Esophagus (tissue), 2 donors: Measurements from ENCODE around the gene TMED5. TPM values are rescaled to one million over a fixed set of nuclear protein-coding genes. Genes with fewer than 3 reads are reported as not detected.

Experiments
- H3K27ac ChIP-seq, 2 donors: one replicate each; pipeline ENCODE4 v1.5.1; 2013; ENCODE audit warnings: low read depth in 2 of 2, mild to moderate bottlenecking in 2 of 2, inconsistent platforms in 1 of 2, low read length in 1 of 2, moderate library complexity in 1 of 2
- H3K27me3 ChIP-seq, 2 donors: one replicate each; pipeline ENCODE4 v1.6.1; 2013; ENCODE audit warnings: low read length in 2 of 2, control low read depth in 1 of 2, mild to moderate bottlenecking in 1 of 2; ENCODE audit not compliant: insufficient read depth in 2 of 2, control insufficient read depth in 1 of 2
- H3K36me3 ChIP-seq, 2 donors: one replicate each; pipeline ENCODE4 v1.6.1; 2013; ENCODE audit warnings: low read length in 1 of 2; ENCODE audit not compliant: control insufficient read depth in 2 of 2, insufficient read depth in 2 of 2
- H3K4me1 ChIP-seq, 2 donors: one replicate each; pipeline ENCODE4 v1.6.1; 2013; ENCODE audit warnings: low read length in 1 of 2; ENCODE audit not compliant: control insufficient read depth in 2 of 2, insufficient read depth in 2 of 2
- H3K4me3 ChIP-seq, 2 donors: one replicate each; pipeline ENCODE4 v1.5.1; 2013; ENCODE audit warnings: low read length in 2 of 2, mild to moderate bottlenecking in 2 of 2, low read depth in 1 of 2, moderate library complexity in 1 of 2
- H3K9me3 ChIP-seq, 2 donors: one replicate each; pipeline ENCODE4 v1.6.1; 2013; ENCODE audit warnings: mild to moderate bottlenecking in 2 of 2, low read depth in 1 of 2, low read length in 1 of 2, moderate library complexity in 1 of 2; ENCODE audit not compliant: control insufficient read depth in 2 of 2, insufficient read depth in 1 of 2
- WGBS, 2 donors: extraction: QIAGEN DNeasy Blood & Tissue Kit; methylation state at CpG; one replicate each; pipeline ENCODE4 v1.1.7; 2013; 5-methylcytosine and 5-hydroxymethylcytosine counted together
- polyA plus RNA-seq, 2 donors: library from polyadenylated mRNA; stranded (reverse); fragments of 200-250 nt; gene quantifications; one replicate each; pipeline ENCODE4 v1.2.3, GENCODE V29; 2013
- donor health status: healthy with polysubstance abuse.
- donor health status: Bipolar disorder and iron deficiency.

Gene TMED5
- polyA plus RNA-seq, 2 donors = 5.6 to 11.2 TPM

GRCh38 chr1:93111561-93111960, 68.7 kb downstream of the TMED5 start:
- no peak overlapping the region for H3K4me3 ChIP-seq
- H3K27me3 ChIP-seq = no peaks in the 10 kb centered on the region
- H3K9me3 ChIP-seq = no peaks in the 10 kb centered on the region
- peaks cover 0 to 2% of the 10 kb centered on the region in 2 donors for H3K36me3 ChIP-seq
- no peak overlapping the region for H3K27ac ChIP-seq
- H3K4me1 ChIP-seq = no peaks in the 10 kb centered on the region

- Histone ChIP-seq H3K27me3 (no peaks in the 10 kb centered on the region), H3K36me3 (no peaks in the 10 kb centered on the region), H3K27ac (no peak overlapping the region), H3K9me3 (no peaks in the 10 kb centered on the region), H3K4me1 (no peaks in the 10 kb centered on the region), H3K4me3 (no peak overlapping the region)
- WGBS, 2 donors = 79 to 85% methylated on average over 1 of the region's 1 CpG
These were observed 69.1 kb downstream of the TMED5 start for GRCh38 chr1:93111065-93111464.

- no peaks in the 10 kb centered on the region for H3K9me3 ChIP-seq
- H3K4me1 ChIP-seq = no peaks in the 10 kb centered on the region
- 92 to 98% methylated on average over 2 of the region's 2 CpGs for WGBS, 2 donors
- H3K27ac ChIP-seq = no peak overlapping the region
- H3K27me3 ChIP-seq = no peaks in the 10 kb centered on the region
- no peak overlapping the region for H3K4me3 ChIP-seq
- no peaks in the 10 kb centered on the region for H3K36me3 ChIP-seq
These were observed 70.6 kb downstream of the TMED5 start for GRCh38 chr1:93109578-93109977.

DNA sequence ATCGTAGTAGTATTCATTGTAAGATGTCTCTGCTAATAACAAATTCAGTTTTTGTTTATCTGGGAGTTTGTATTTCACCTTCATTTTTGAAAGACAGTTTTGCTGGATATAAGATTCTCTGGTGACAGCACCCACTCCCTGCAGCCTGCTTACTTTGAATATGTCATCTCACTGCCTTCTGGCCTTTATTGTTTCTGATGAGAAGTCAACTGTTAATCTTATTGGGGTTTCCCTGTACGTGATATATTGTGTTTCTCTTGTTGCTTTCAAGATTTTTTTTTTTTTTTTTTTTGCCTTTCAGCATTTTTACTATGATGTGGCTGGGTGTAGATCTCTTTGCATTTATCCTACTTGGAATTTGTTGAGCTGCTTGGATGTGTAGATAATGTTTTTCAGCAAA, 71.9 kb downstream of the TMED5 start:
- no peaks in the 10 kb centered on the region for H3K36me3 ChIP-seq
- no peaks in the 10 kb centered on the region for H3K9me3 ChIP-seq
- H3K27ac ChIP-seq = no peak overlapping the region
- H3K4me1 ChIP-seq = no peaks in the 10 kb centered on the region
- no peaks in the 10 kb centered on the region for H3K27me3 ChIP-seq
- 94 to 98% methylated on average over 2 of the region's 2 CpGs for WGBS, 2 donors
- H3K4me3 ChIP-seq = no peak overlapping the region

DNA sequence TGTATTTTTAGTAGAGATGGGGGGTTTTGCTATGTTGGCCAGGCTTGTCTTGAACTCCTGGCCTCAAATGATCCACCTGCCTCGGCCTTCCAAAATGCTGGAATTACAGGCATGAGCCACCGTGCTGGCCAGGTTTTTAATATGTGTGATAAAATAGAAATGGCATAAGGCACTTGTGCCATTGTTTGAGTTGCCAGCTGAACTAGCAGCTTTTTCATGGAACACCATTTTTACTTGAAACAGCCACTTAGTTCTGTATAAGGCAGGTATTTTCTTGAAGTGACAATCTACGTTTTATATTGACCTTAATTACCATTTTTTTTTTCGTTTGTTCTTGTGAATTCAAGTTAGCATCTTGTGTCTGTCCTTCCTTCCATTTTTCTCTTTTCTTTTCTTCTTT, 72.8 kb downstream of the TMED5 start:
- H3K4me3 ChIP-seq = no peak overlapping the region
- H3K36me3 ChIP-seq = no peaks in the 10 kb centered on the region
- no peaks in the 10 kb centered on the region for H3K4me1 ChIP-seq
- no peaks in the 10 kb centered on the region for H3K9me3 ChIP-seq
- H3K27me3 ChIP-seq = no peaks in the 10 kb centered on the region
- WGBS, 2 donors = 98 to 99% methylated on average over 4 of the region's 4 CpGs
- no peak overlapping the region for H3K27ac ChIP-seq

DNA sequence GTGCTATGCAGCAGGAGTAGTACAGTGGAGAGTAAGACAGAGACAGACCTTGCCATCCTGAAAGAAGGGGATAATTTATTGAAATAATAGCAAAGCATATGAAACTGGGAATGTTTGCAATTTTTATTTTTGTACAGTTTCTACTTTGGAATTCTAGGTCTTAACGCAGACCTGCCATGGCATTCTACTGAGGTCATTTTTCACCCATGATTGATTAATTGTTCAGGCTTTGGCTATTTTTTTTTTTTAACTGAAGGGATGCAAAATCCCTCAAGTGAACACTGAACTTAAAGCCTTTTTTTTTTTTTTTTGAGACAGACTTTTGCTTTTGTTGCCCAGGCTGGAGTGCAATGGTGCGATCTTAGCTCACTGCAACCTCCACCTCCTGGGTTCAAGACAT, 74.0 kb downstream of the TMED5 start:
- H3K9me3 ChIP-seq = no peaks in the 10 kb centered on the region
- WGBS, 2 donors = 86% methylated on average over 2 of the region's 2 CpGs
- no peak overlapping the region for H3K4me3 ChIP-seq
- H3K4me1 ChIP-seq = no peaks in the 10 kb centered on the region
- no peaks in the 10 kb centered on the region for H3K36me3 ChIP-seq
- H3K27ac ChIP-seq = no peak overlapping the region
- no peaks in the 10 kb centered on the region for H3K27me3 ChIP-seq

DNA sequence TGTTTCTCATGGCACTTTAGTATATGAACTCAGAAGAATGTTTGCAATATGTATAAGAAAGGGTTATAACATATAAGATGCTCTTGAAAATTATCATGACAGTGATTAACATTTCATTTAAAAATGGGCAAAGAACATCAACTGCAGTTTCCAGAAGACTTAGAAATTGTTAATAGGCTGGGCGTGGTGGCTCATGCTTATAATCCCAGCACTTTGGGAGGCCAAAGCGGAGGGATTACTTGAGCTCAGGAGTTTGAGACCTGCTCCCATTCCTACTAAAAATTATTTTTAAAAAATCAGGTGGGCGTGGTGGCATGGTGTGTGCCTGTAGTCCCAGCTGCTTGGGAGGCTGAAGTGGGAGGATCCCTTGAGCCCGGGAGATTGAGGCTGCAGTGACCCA, 78.1 kb downstream of the TMED5 start:
- H3K4me1 ChIP-seq = no peaks in the 10 kb centered on the region
- H3K27ac ChIP-seq = no peak overlapping the region
- 91 to 92% methylated on average over 4 of the region's 4 CpGs for WGBS, 2 donors
- H3K36me3 ChIP-seq = no peaks in the 10 kb centered on the region
- H3K4me3 ChIP-seq = no peak overlapping the region
- H3K9me3 ChIP-seq = no peaks in the 10 kb centered on the region
- H3K27me3 ChIP-seq = no peaks in the 10 kb centered on the region

Other genes starting within 250 kb of the TMED5 start
- 1 to 10 TPM; 2.3 to 4.5 TPM for gene DIPK1A, start 219.0 kb downstream of the TMED5 start, polyA plus RNA-seq
- 1 to 10 TPM; 4.7 to 7.8 TPM for gene MTF2, start 101.1 kb downstream of the TMED5 start, polyA plus RNA-seq
- gene CCDC18, start 311 bp upstream of the TMED5 start, polyA plus RNA-seq = 1 to 10 TPM; 2.6 to 6.7 TPM
- gene DR1, start 165.5 kb upstream of the TMED5 start, polyA plus RNA-seq = 10 to 100 TPM in 1 of 2 donors, 1 to 10 TPM in 1; 7.0 to 17.9 TPM